ENCODE measurements around the gene DOCK2. TPM values are rescaled to one million over a fixed set of nuclear protein-coding genes. Genes with fewer than 3 reads are reported as not detected.
A peak's percentile ranks its signal among the peaks of the same experiment; 100 is the strongest.

The DOCK2 gene
- total RNA-seq = 2.7 and 6.2 TPM in 2 replicates

GRCh38 chr5:169637085-169637548 is at the start of gene DOCK2:
Gene DOCK2, plus strand, starts transcription at chr5:169637275. Its CDS starts 52 bp downstream, at chr5:169637327.
- peak; percentile 77 for DNase-seq (ENCODE audit: insufficient read length, low spot score, missing footprints)
- peak within 1 kb of the TSS; percentile 77 for H3K4me2 ChIP-seq (ENCODE audit: insufficient read depth, low read length)
- H3K27ac ChIP-seq (ENCODE audit: low read depth, low read length) = no peak within 1 kb of the TSS
- peaks cover 9% of the 10 kb centered on the region for H3K4me1 ChIP-seq (ENCODE audit: insufficient read depth, low read length)
- peak within 1 kb of the TSS; percentile 78 for H2AFZ ChIP-seq (ENCODE audit: low read length)
- no peak for TF ChIP-seq CTCF (IDR thresholded peaks at IDR 0.05; ENCODE audit: extremely low read depth, low read depth, low read length)
- no peaks in the 10 kb centered on the region for H3K36me3 ChIP-seq (ENCODE audit: insufficient read depth, low read length)
- H4K20me1 ChIP-seq (ENCODE audit: insufficient read depth, low read length) = no peaks in the 10 kb centered on the region
- H3K79me2 ChIP-seq (ENCODE audit: insufficient read depth, low read length) = no peaks in the 10 kb centered on the region
- H3K27me3 ChIP-seq (ENCODE audit: insufficient read depth, low read length) = no peaks in the 10 kb centered on the region
- peaks cover 4% of the 10 kb centered on the region for H3K9me3 ChIP-seq (ENCODE audit: low read depth, low read length)
- peak within 1 kb of the TSS; percentile 69 for H3K4me3 ChIP-seq (ENCODE audit: insufficient read depth, low read length)

- H3K36me3 ChIP-seq (ENCODE audit: insufficient read depth, low read length) = peaks cover 69% of the 10 kb centered on the region
- TF ChIP-seq CTCF (IDR thresholded peaks at IDR 0.05; ENCODE audit: extremely low read depth, low read depth, low read length) = no peak
- H3K79me2 ChIP-seq (ENCODE audit: insufficient read depth, low read length) = peaks cover 42% of the 10 kb centered on the region
- H3K4me1 ChIP-seq (ENCODE audit: insufficient read depth, low read length) = peaks cover 18% of the 10 kb centered on the region
- H2AFZ ChIP-seq (ENCODE audit: low read length) = no peak overlapping the region
- no peak overlapping the region for H3K4me2 ChIP-seq (ENCODE audit: insufficient read depth, low read length)
- no peaks in the 10 kb centered on the region for H3K27me3 ChIP-seq (ENCODE audit: insufficient read depth, low read length)
- H3K4me3 ChIP-seq (ENCODE audit: insufficient read depth, low read length) = no peak overlapping the region
- no peak overlapping the region for H3K27ac ChIP-seq (ENCODE audit: low read depth, low read length)
- no peaks in the 10 kb centered on the region for H4K20me1 ChIP-seq (ENCODE audit: insufficient read depth, low read length)
- no peak for DNase-seq (ENCODE audit: insufficient read length, low spot score, missing footprints)
- H3K9me3 ChIP-seq (ENCODE audit: low read depth, low read length) = no peaks in the 10 kb centered on the region
Observed at GRCh38 chr5:169590602-169591001, 46.5 kb upstream of the DOCK2 start.

- no peaks in the 10 kb centered on the region for H3K9me3 ChIP-seq (ENCODE audit: low read depth, low read length)
- peak overlapping the region; percentile 1 for H3K27ac ChIP-seq (ENCODE audit: low read depth, low read length)
- H3K27me3 ChIP-seq (ENCODE audit: insufficient read depth, low read length) = no peaks in the 10 kb centered on the region
- no peak overlapping the region for H3K4me2 ChIP-seq (ENCODE audit: insufficient read depth, low read length)
- H3K36me3 ChIP-seq (ENCODE audit: insufficient read depth, low read length) = peaks cover 79% of the 10 kb centered on the region
- no peak overlapping the region for H3K4me3 ChIP-seq (ENCODE audit: insufficient read depth, low read length)
- peaks cover 32% of the 10 kb centered on the region for H3K79me2 ChIP-seq (ENCODE audit: insufficient read depth, low read length)
- no peak overlapping the region for H2AFZ ChIP-seq (ENCODE audit: low read length)
- peak; percentile 65 for DNase-seq (ENCODE audit: insufficient read length, low spot score, missing footprints)
- H3K4me1 ChIP-seq (ENCODE audit: insufficient read depth, low read length) = peaks cover 9% of the 10 kb centered on the region
- TF ChIP-seq CTCF (IDR thresholded peaks at IDR 0.05; ENCODE audit: extremely low read depth, low read depth, low read length) = no peak
- H4K20me1 ChIP-seq (ENCODE audit: insufficient read depth, low read length) = no peaks in the 10 kb centered on the region
Observed at GRCh38 chr5:169591636-169592035, 45.4 kb upstream of the DOCK2 start.

- Histone ChIP-seq H3K4me1 (ENCODE audit: insufficient read depth, low read length) (peaks cover 3% of the 10 kb centered on the region), H3K4me3 (ENCODE audit: insufficient read depth, low read length) (no peak overlapping the region), H3K4me2 (ENCODE audit: insufficient read depth, low read length) (no peak overlapping the region), H3K27ac (ENCODE audit: low read depth, low read length) (no peak overlapping the region), H4K20me1 (ENCODE audit: insufficient read depth, low read length) (no peaks in the 10 kb centered on the region), H2AFZ (ENCODE audit: low read length) (no peak overlapping the region), H3K27me3 (ENCODE audit: insufficient read depth, low read length) (no peaks in the 10 kb centered on the region), H3K9me3 (ENCODE audit: low read depth, low read length) (no peaks in the 10 kb centered on the region), H3K79me2 (ENCODE audit: insufficient read depth, low read length) (peaks cover 18% of the 10 kb centered on the region), H3K36me3 (ENCODE audit: insufficient read depth, low read length) (peaks cover 85% of the 10 kb centered on the region)
- DNase-seq (ENCODE audit: insufficient read length, low spot score, missing footprints) = no peak
- no peak for TF ChIP-seq CTCF (IDR thresholded peaks at IDR 0.05; ENCODE audit: extremely low read depth, low read depth, low read length)
Observed at GRCh38 chr5:169592937-169593650, 44.0 kb upstream of the DOCK2 start.
